Middle frontal gyrus (tissue), 1 donor: ENCODE measurements around the gene CLTA.
A peak's percentile ranks its signal among the peaks of the same experiment; 100 is the strongest.

Experiments
- DNase-seq: peaks from one replicate; pipeline ENCODE4 v3.0.0-alpha.2; 2015; ENCODE audit warnings: low spot score; ENCODE audit errors: extremely low spot score

Gene CLTA

GRCh38 chr9:36190388-36191289, at the start of gene CLTA:
Gene CLTA, plus strand, starts transcription at chr9:36190921. Its CDS starts 136 bp downstream, at chr9:36191057.
- peak; percentile 98 for DNase-seq

- DNase-seq: no peak
Observed at GRCh38 chr9:36141288-36141687, 49.4 kb upstream of the CLTA start.

- DNase-seq: no peak
Observed at GRCh38 chr9:36141761-36142160, 49.0 kb upstream of the CLTA start.

- DNase-seq: no peak
Observed at GRCh38 chr9:36142510-36143244, 48.0 kb upstream of the CLTA start.

GRCh38 chr9:36143245-36143641, 47.5 kb upstream of the CLTA start:
- no peak for DNase-seq

- DNase-seq: no peak
Observed at GRCh38 chr9:36144309-36145232, 46.1 kb upstream of the CLTA start.

GRCh38 chr9:36145970-36146369, 44.8 kb upstream of the CLTA start:
- no peak for DNase-seq

GRCh38 chr9:36146651-36147050, 44.1 kb upstream of the CLTA start:
- DNase-seq: no peak

GRCh38 chr9:36147441-36148175, 43.1 kb upstream of the CLTA start:
- DNase-seq: no peak

- DNase-seq: peak; percentile 80
Observed at GRCh38 chr9:36148311-36149051, 42.2 kb upstream of the CLTA start.

- DNase-seq: no peak
Observed at GRCh38 chr9:36149197-36149596, 41.5 kb upstream of the CLTA start.

- no peak for DNase-seq
Observed at GRCh38 chr9:36150574-36151315, 40.0 kb upstream of the CLTA start.

GRCh38 chr9:36151316-36152210, 39.2 kb upstream of the CLTA start:
- DNase-seq: no peak

- DNase-seq: no peak
Observed at GRCh38 chr9:36152741-36153438, 37.8 kb upstream of the CLTA start.

GRCh38 chr9:36153746-36154145, 37.0 kb upstream of the CLTA start:
- no peak for DNase-seq

GRCh38 chr9:36154331-36154952, 36.3 kb upstream of the CLTA start:
- DNase-seq: no peak

- no peak for DNase-seq
Observed at GRCh38 chr9:36156116-36156515, 34.6 kb upstream of the CLTA start.
